Gastrocnemius medialis (tissue), 4 donors: ENCODE measurements around the gene PLA2R1.

Experiments
- POLR2A ChIP-seq, 2 donors: fragments of 450-650 bp; IDR thresholded peaks; one replicate each; pipeline ENCODE4 v1.6.1; 2017; ENCODE audit warnings: antibody characterized with exemption in 2 of 2, mild to moderate bottlenecking in 2 of 2, moderate library complexity in 2 of 2
- TF ChIP-seq, protein P1 (sequence below), 5 experiments: fragments of 450-650 bp in 3 of 5; fragments of 200-600 bp in 2 of 5; sonication (generic) in 2 of 5; IDR thresholded peaks in 4 of 5; conservative IDR thresholded peaks in 1 of 5; 1 replicate in 4 of 5; 2 replicates in 1 of 5; pipeline ENCODE4 v1.5.1; 2016 to 2019; ENCODE audit warnings: antibody characterized with exemption in 5 of 5, mild to moderate bottlenecking in 3 of 5, moderate library complexity in 3 of 5

DNA sequence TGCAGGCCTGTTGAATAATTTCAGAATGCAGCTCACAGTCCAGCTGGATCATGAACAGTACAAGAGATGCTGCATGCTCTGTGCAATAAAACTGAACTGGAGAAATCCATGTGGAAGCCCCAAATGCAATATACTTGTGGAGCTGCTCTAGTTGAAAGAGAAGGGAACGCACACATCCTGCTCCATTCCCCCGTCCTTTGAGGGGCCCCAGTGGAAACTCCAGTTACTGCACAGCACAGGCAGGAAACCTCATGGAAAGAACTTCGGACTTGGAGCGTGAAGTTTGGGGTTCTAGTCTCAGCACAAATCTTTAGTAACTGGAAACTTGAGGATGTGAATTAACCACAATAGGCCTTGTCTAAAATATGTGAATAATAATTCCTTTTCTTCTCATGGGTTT lies 73.2 kb downstream of the PLA2R1 start:
- TF ChIP-seq, protein P1, sequence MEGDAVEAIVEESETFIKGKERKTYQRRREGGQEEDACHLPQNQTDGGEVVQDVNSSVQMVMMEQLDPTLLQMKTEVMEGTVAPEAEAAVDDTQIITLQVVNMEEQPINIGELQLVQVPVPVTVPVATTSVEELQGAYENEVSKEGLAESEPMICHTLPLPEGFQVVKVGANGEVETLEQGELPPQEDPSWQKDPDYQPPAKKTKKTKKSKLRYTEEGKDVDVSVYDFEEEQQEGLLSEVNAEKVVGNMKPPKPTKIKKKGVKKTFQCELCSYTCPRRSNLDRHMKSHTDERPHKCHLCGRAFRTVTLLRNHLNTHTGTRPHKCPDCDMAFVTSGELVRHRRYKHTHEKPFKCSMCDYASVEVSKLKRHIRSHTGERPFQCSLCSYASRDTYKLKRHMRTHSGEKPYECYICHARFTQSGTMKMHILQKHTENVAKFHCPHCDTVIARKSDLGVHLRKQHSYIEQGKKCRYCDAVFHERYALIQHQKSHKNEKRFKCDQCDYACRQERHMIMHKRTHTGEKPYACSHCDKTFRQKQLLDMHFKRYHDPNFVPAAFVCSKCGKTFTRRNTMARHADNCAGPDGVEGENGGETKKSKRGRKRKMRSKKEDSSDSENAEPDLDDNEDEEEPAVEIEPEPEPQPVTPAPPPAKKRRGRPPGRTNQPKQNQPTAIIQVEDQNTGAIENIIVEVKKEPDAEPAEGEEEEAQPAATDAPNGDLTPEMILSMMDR (IDR thresholded peaks at IDR 0.05 in 4 of 5, conservative IDR thresholded peaks at IDR 0.05 in 1 of 5): no peak
- no peak for TF ChIP-seq POLR2A (IDR thresholded peaks at IDR 0.05)
